ENCODE measurements around the gene MAP3K2.
"Not testable (repeated sequence)": the region's sequence is repeated elsewhere in the genome, so short reads cannot be mapped to it uniquely, and the experiment has no call there.

DNA sequence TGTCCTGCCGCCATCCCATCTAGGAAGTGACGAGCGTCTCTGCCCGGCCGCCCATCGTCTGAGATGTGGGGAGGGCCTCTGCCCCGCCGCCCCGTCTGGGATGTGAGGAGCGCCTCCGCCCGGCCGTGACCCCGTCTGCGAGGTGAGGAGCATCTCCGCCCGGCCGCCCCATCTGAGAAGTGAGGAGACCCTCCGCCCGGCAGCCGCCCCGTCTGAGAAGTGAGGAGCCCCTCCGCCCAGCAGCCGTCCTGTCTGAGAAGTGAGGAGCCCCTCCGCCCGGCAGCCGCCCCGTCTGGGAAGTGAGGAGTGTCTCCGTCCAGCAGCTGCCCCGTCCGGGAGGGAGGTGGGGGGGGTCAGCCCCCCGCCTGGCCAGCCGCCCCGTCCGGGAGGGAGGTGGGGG lies 34.6 kb downstream of the MAP3K2 start:
- TF ChIP-seq, protein P1, sequence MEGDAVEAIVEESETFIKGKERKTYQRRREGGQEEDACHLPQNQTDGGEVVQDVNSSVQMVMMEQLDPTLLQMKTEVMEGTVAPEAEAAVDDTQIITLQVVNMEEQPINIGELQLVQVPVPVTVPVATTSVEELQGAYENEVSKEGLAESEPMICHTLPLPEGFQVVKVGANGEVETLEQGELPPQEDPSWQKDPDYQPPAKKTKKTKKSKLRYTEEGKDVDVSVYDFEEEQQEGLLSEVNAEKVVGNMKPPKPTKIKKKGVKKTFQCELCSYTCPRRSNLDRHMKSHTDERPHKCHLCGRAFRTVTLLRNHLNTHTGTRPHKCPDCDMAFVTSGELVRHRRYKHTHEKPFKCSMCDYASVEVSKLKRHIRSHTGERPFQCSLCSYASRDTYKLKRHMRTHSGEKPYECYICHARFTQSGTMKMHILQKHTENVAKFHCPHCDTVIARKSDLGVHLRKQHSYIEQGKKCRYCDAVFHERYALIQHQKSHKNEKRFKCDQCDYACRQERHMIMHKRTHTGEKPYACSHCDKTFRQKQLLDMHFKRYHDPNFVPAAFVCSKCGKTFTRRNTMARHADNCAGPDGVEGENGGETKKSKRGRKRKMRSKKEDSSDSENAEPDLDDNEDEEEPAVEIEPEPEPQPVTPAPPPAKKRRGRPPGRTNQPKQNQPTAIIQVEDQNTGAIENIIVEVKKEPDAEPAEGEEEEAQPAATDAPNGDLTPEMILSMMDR (IDR thresholded peaks at IDR 0.05), result not testable (repeated sequence)
- not testable (repeated sequence) for TF ChIP-seq POLR2A (IDR thresholded peaks at IDR 0.05)

Data from uterus (tissue), 2 donors.